DMS153 treated with DMSO at 0.1 percent for 48 hours (cell line): Measurements from ENCODE around the gene PPP1R11.
"Not testable (repeated sequence)": the region's sequence is repeated elsewhere in the genome, so short reads cannot be mapped to it uniquely, and the experiment has no call there.

Source experiments
- DNase-seq: peaks from one replicate; lab custom pipeline; 2025; ENCODE audit not compliant: unreplicated experiment; lab: John Stamatoyannopoulos, UW

Gene PPP1R11

GRCh38 chr6:30093951-30094661 lies 27.1 kb downstream of the PPP1R11 start:
- DNase-seq = no peak

GRCh38 chr6:30096829-30097228 lies 29.8 kb downstream of the PPP1R11 start:
- DNase-seq = no peak

GRCh38 chr6:30097902-30098768 lies 31.1 kb downstream of the PPP1R11 start:
- DNase-seq = no peak

GRCh38 chr6:30100154-30100553 lies 33.2 kb downstream of the PPP1R11 start:
- no peak for DNase-seq

GRCh38 chr6:30100585-30101443 lies 33.8 kb downstream of the PPP1R11 start:
- DNase-seq = no peak

- DNase-seq = peak; percentile 40
Measured at GRCh38 chr6:30101444-30102413, 34.7 kb downstream of the PPP1R11 start.

DNA sequence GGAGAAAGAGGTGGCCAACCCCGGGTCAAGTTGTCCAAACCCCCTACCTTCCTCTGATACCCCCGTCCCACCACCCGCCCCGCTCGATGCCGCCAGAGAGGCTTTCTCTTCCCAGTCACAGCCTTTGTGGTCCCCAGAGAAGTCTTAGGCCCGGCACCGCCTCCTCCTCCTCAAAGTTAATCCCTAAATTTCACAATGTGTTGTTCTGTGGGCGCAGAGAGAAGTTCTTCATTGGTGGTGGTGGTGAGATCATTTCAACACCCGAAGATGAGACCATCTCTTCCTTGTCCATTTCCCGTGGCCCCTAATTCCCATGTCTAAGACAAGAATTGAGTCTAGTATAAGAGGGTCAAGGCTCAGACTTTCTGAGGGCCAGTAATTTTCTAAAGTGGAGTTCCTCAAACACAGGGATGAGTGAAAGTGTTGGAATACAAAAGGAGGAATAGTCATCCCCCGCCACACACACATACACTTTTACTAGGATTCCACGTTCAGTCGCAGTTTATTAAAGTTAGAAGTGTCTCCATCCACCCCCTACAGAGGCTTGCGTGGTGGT lies 35.5 kb downstream of the PPP1R11 start:
- DNase-seq = no peak

DNA sequence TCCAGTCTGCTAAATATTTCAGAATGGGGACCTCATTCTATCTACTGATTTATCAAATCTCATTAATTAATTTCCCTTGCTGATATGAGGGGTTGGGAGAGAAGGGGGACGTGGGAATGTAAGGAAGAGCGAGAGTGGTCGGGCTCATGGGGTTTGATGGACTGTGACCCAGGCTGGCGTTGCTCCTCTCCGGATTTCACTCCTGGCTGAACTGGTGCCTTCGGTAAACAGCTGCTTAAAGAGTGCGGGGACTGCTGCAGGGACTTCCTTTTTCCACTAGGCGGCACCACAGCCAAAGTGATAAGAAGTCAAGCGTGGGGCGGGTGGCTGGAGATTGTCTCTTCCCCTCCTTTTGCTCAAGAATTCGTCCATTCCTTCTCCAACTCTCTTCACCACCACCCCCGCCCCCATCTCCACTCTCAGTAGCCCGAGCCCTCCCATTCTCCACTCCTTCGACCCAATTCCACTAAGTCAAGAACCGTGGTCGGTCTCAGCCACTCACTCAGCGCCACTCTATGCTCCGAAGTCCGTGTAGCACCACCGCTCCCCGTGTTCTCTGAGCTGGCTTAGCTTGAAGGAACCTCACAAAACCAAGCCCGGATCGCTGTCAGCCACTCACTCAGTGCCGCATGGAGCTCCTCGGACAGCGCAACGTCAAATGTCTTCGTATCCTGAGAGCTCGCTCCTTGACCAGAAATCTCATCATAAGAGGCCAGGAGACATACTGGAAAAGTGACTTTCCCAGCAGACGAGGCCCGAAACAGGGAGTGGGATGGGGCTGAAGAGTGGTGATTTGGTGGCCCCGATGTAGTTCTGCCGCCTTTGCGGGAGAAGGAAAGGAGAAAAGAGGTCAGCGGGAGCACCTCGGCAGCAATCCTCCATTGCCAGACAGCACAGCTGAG lies 36.2 kb downstream of the PPP1R11 start:
- DNase-seq = peak; percentile 77

- no peak for DNase-seq
Measured at GRCh38 chr6:30103872-30104179, 36.8 kb downstream of the PPP1R11 start.

DNA sequence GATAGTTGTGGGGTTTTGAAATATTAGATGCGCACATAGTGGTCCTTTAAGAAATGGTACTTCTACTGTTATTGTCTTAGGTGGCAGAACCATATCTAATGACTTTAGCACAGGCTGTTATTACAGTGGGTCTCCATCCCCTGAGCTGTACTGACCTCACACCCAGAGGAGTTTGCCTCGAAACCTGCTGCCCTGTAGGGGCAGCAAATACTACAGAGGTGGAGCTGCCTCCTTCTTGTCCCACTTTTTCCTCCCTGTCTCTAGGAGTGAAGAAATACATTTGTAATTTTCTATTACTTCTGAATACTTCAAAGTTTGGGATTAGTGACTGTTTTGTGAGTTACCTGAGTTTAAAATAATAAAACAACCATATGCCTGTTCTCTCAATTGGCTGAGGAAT lies 37.7 kb downstream of the PPP1R11 start:
- DNase-seq = no peak

GRCh38 chr6:30111266-30111856 lies 44.4 kb downstream of the PPP1R11 start:
- DNase-seq = no peak

- DNase-seq = no peak
Measured at GRCh38 chr6:30112402-30112994, 45.5 kb downstream of the PPP1R11 start.

GRCh38 chr6:30113003-30113759 lies 46.2 kb downstream of the PPP1R11 start, which contains the start of gene TRIM31:
TRIM31 (minus strand) TSS chr6:30113090; CDS start chr6:30112805, 285 bp downstream.
- no peak for DNase-seq

DNA sequence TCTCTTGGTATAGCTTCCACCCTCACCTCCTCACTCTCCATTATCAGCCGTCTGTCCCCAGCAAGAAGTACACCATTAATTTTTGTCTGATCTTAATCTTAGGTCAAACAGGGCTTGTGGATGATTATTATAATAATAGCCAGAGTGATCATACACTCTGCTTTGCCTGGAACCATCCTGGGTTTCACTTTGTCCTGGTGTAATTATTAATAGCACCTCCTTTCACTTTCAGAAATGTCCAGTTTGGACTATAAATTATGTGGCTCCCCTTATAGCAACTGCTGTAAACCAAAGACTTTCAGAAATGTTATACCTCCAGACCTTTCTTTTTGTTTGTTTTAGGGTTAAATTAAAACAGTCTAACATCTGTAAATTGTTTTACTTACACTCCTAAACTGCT lies 46.8 kb downstream of the PPP1R11 start:
- no peak for DNase-seq

GRCh38 chr6:30116724-30117123 lies 49.7 kb downstream of the PPP1R11 start:
- no peak for DNase-seq

- DNase-seq = not testable (repeated sequence)
Measured at GRCh38 chr6:30118691-30119090, 51.7 kb downstream of the PPP1R11 start.
